T-helper 2 cell (primary cell): ENCODE measurements around the gene OGFOD1.

ENCODE experiments used
- DNase-seq, 5 experiments: peaks; one replicate each; pipeline versions ENCODE4 v3.0.0 to v3.0.0-alpha.2; 2012 to 2022
- total RNA-seq, 2 donors: gene quantifications; one replicate each; lab custom pipeline; 2026; lab: John Stamatoyannopoulos, UW

Gene OGFOD1
- 21.8 to 34.8 reads per million in 2 donors for total RNA-seq

- peak; percentile 76 to 99 (median 90) for DNase-seq
Observed at GRCh38 chr16:56450986-56451752, at the start of gene OGFOD1, which contains the start of gene NUDT21. OGFOD1 (plus strand) TSS chr16:56451554; CDS start chr16:56451613, 59 bp downstream. NUDT21 (minus strand) TSS chr16:56451332; CDS start chr16:56451202, 130 bp downstream.

GRCh38 chr16:56405977-56406672, 45.2 kb upstream of the OGFOD1 start:
- DNase-seq: no peak

- DNase-seq: no peak
Observed at GRCh38 chr16:56408379-56409098, 42.8 kb upstream of the OGFOD1 start.

- DNase-seq: no peak
Observed at GRCh38 chr16:56409195-56409594, 42.2 kb upstream of the OGFOD1 start.

DNA sequence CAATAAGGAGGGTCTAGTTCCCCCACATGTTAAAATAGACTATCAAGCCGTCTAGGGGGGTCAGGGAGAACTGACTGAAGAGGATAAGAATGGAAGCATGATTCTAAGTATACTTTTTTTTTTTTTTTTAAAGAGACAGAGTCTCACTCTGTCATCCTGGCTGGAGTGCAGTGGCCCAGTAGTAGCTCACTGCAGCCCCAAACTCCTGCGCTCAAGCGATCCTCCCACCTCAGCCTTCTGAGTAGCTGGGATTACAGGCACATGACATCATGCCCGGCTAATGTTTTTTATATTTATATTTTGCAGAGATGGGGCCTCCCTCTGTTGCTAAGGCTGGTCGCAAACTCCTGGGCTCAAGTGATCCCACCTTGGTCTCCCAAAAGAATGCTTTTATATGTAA, 40.2 kb upstream of the OGFOD1 start:
- no peak for DNase-seq

- no peak for DNase-seq
Observed at GRCh38 chr16:56411624-56412023, 39.7 kb upstream of the OGFOD1 start.

- DNase-seq: no peak
Observed at GRCh38 chr16:56413381-56413780, 38.0 kb upstream of the OGFOD1 start.

GRCh38 chr16:56414366-56414765, 37.0 kb upstream of the OGFOD1 start:
- no peak for DNase-seq

GRCh38 chr16:56415875-56416274, 35.5 kb upstream of the OGFOD1 start:
- no peak for DNase-seq

GRCh38 chr16:56417138-56417537, 34.2 kb upstream of the OGFOD1 start:
- no peak for DNase-seq

GRCh38 chr16:56419740-56420548, 31.4 kb upstream of the OGFOD1 start:
- DNase-seq: no peak

DNA sequence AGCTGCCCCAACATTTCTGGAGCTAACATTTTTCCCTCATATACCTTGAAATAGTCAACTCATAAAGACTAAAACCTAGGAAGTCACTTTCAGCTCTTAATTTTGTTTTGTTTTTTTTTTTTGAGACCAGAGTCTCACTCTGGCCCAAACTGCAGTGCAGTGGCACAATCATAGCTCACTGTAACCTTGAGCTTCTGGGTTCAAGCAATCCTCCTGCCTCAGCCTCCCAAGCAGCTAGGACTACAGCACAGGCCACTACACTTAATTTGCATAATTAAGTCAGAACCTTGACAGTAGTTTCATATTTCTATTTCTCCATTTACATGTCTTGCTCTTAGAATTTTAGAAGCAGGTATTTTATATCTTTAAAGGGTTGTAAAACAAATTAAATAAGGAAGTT, 30.7 kb upstream of the OGFOD1 start:
- DNase-seq: no peak

DNA sequence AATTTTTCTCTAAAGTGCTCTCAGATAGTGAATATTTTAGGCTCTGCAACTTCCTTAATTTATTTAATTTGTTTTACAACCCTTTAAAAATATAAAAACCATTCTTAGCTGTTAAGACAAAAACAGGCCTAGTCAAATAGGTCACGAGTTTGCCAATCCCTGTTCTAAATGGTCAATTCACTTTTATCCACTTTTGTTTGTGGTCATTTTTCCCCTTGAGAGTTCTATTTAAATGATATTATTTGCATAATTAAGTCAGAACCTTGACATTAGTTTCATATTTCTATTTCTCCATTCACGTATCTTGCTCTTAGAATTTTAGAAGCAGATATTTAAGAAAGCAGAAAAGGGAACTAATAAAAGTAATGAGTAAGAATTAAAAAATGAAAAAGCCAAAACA, 30.0 kb upstream of the OGFOD1 start:
- no peak for DNase-seq

DNA sequence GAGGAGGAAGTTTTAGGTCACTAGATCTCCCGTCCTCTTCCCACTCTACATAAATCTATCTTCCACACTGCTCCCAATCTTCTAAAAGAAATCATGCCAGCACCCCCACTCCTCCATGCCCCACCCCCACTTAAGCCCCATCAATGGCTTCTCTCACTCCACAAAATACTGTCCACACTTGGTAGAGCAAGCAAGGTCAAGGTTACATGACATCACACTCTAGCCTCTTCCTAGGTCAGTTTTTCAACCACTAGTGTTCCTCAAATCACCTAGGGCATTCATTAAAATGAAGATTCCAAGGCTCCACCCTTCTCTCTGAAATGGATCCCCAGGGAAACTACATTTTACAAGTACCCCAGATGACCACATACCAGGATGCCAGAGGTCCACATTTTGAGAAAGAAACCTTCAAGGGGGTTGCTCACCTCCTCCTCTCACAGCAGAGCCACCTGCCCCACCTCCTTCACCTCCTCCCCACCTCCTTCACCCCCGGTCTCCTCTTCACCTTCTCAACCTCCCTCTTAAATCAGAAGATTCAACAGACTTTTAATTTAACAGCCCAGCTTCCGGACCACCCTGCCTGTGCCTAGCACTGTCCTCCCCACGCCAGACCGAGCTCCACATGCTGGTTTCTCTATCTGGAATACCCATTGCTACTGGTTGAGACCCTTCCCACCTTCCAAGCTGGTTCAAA, 29.2 kb upstream of the OGFOD1 start:
- DNase-seq: no peak

- DNase-seq: no peak
Observed at GRCh38 chr16:56422896-56423441, 28.4 kb upstream of the OGFOD1 start.

- peak in 1 of 5 experiments; percentile 28 for DNase-seq
Observed at GRCh38 chr16:56423584-56424403, 27.6 kb upstream of the OGFOD1 start.

DNA sequence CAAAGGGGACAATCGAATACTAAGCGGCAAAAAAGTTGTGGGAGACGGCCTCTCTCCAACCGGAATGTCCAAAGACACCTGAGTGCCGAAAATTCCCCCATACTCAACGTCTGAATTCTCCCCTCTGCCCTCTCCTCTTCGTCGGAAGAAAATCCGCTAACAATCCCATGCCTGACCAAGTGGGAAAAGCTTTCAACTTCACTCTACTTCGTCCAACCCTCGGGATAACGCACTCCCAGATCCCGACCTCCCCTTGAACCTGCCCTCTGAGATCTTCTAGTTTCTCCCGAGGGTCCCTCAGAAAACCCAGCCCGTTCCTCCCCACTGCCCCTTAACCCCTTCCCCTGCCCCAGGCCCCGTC, 27.0 kb upstream of the OGFOD1 start:
- no peak for DNase-seq

- DNase-seq: peak in 4 of 5 experiments; percentile 16 to 24 (median 18)
Observed at GRCh38 chr16:56424791-56425438, 26.4 kb upstream of the OGFOD1 start.

- DNase-seq: peak; percentile 45 to 90 (median 67)
Observed at GRCh38 chr16:56425439-56425832, 25.9 kb upstream of the OGFOD1 start, which contains the start of gene AMFR. AMFR (minus strand) TSS chr16:56425545; CDS start chr16:56425327, 218 bp downstream.

GRCh38 chr16:56426585-56426984, 24.8 kb upstream of the OGFOD1 start:
- DNase-seq: no peak
